Mucosa of rectum (tissue), 2 donors: ENCODE data around the gene RBBP8NL.

Experiments used
- H3K27ac ChIP-seq, 2 donors: one replicate each; pipeline ENCODE4 v1.7.0; 2013; ENCODE audit warnings: inconsistent platforms in 2 of 2, low read depth in 2 of 2, low read length in 2 of 2
- H3K27me3 ChIP-seq, 2 donors: one replicate each; pipeline ENCODE4 v1.7.0; 2013; ENCODE audit warnings: low read length in 2 of 2; ENCODE audit not compliant: control insufficient read depth in 2 of 2, insufficient read depth in 2 of 2
- H3K36me3 ChIP-seq, 2 donors: one replicate each; pipeline ENCODE4 v1.7.0; 2013; ENCODE audit warnings: low read length in 2 of 2; ENCODE audit not compliant: control insufficient read depth in 2 of 2, insufficient read depth in 2 of 2
- H3K4me1 ChIP-seq, 2 donors: one replicate each; pipeline ENCODE4 v1.7.0; 2013; ENCODE audit warnings: low read length in 2 of 2, mild to moderate bottlenecking in 1 of 2; ENCODE audit not compliant: control insufficient read depth in 2 of 2, insufficient read depth in 2 of 2
- H3K4me3 ChIP-seq, 2 donors: one replicate each; pipeline ENCODE4 v1.7.0; 2013; ENCODE audit warnings: low read length in 2 of 2
- H3K9ac ChIP-seq, 2 donors: one replicate each; pipeline ENCODE4 v1.7.0; 2013; ENCODE audit warnings: low read length in 2 of 2, low read depth in 1 of 2, mild to moderate bottlenecking in 1 of 2
- H3K9me3 ChIP-seq, 2 donors: one replicate each; pipeline ENCODE4 v1.7.0; 2013; ENCODE audit warnings: low read length in 2 of 2; ENCODE audit not compliant: control insufficient read depth in 2 of 2
- donor health status: healthy.
- donor health status: Normal muscosa, but diverticular disease.

The RBBP8NL gene

DNA sequence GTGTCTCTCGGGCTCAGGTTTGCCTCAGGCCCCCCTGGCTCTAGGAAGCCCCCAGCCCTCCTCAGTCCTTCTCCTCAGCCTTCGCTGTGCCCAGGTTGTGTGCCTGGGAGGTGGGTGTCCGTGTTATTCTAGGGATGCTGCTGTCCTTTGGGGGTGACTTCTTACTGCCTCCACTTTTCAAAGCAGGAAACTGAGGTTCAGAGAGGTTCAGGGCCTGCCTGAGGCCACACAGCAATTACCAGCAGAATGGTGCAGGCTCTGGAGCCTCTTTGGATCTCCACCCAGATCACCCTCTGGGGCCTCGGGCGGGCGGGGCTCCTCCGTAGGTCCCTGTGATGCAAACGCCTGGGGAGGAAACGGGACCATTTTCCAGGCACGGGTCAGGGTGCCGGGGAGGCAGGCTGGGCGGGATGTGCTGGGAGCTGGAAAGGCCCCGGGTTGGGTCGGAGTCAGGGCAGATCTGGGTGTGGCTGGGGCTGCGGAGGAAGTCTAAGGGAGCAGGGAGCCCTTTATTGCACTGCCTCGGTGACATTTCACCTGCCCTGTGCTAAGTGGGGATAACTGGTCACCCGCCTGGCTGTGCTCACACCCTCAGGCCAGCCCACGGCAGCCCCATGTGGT lies 25.2 kb upstream of the RBBP8NL start:
- Histone ChIP-seq H3K4me3 (no peak overlapping the region), H3K27ac (no peak overlapping the region), H3K9ac (no peak overlapping the region), H3K4me1 (no peaks in the 10 kb centered on the region), H3K36me3 (no peaks in the 10 kb centered on the region), H3K9me3 (no peaks in the 10 kb centered on the region), H3K27me3 (peaks cover 0 to 5% of the 10 kb centered on the region in 2 donors)

- H3K27ac ChIP-seq, result no peak overlapping the region
Observed at GRCh38 chr20:62451970-62452369, 24.6 kb upstream of the RBBP8NL start.

GRCh38 chr20:62451156-62451767 lies 23.9 kb upstream of the RBBP8NL start:
- Histone ChIP-seq H3K9ac (no peak overlapping the region), H3K9me3 (no peaks in the 10 kb centered on the region), H3K27ac (no peak overlapping the region), H3K4me3 (no peak overlapping the region), H3K27me3 (peaks cover 0 to 9% of the 10 kb centered on the region in 2 donors), H3K4me1 (no peaks in the 10 kb centered on the region), H3K36me3 (no peaks in the 10 kb centered on the region)

More at GRCh38 chr20:62451970-62452369, 24.6 kb upstream of the RBBP8NL start:
- peaks cover 0 to 5% of the 10 kb centered on the region in 2 donors for H3K27me3 ChIP-seq
- no peaks in the 10 kb centered on the region for H3K4me1 ChIP-seq
- no peaks in the 10 kb centered on the region for H3K36me3 ChIP-seq
- H3K9ac ChIP-seq, result no peak overlapping the region
- H3K9me3 ChIP-seq, result no peaks in the 10 kb centered on the region
- no peak overlapping the region for H3K4me3 ChIP-seq

GRCh38 chr20:62449951-62450691 lies 22.8 kb upstream of the RBBP8NL start:
- H3K36me3 ChIP-seq, result no peaks in the 10 kb centered on the region
- H3K27ac ChIP-seq, result no peak overlapping the region
- H3K4me1 ChIP-seq, result no peaks in the 10 kb centered on the region
- H3K27me3 ChIP-seq, result peaks cover 0 to 9% of the 10 kb centered on the region in 2 donors
- H3K9me3 ChIP-seq, result no peaks in the 10 kb centered on the region
- no peak overlapping the region for H3K9ac ChIP-seq
- no peak overlapping the region for H3K4me3 ChIP-seq

DNA sequence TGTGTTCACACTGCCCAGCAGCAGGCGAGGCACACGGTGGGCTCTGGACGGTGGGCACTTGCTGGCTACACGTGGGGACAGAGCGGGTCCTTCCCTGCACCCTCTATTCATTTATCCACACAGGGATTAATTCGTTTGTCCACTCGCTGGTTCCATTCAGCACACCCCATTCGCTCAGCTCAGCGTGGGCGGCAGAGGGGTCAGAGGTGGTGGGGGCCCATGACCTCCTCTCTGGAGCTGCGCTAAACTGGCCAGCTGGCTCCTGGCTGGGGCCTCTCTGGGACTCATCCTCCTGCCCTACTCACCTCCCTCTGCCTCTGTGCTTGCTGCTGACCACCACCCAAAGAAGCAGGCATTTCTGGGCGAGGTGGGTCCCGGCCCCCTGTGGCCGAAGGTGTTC lies 21.4 kb upstream of the RBBP8NL start:
- H3K4me1 ChIP-seq, result no peaks in the 10 kb centered on the region
- H3K27me3 ChIP-seq, result peaks cover 0 to 9% of the 10 kb centered on the region in 2 donors
- H3K4me3 ChIP-seq, result no peak overlapping the region
- no peaks in the 10 kb centered on the region for H3K36me3 ChIP-seq
- H3K27ac ChIP-seq, result no peak overlapping the region
- H3K9me3 ChIP-seq, result no peaks in the 10 kb centered on the region
- H3K9ac ChIP-seq, result no peak overlapping the region

GRCh38 chr20:62448038-62448437 lies 20.7 kb upstream of the RBBP8NL start:
- H3K4me3 ChIP-seq, result no peak overlapping the region
- peaks cover 0 to 9% of the 10 kb centered on the region in 2 donors for H3K27me3 ChIP-seq
- no peaks in the 10 kb centered on the region for H3K4me1 ChIP-seq
- no peaks in the 10 kb centered on the region for H3K9me3 ChIP-seq
- H3K27ac ChIP-seq, result no peak overlapping the region
- H3K9ac ChIP-seq, result no peak overlapping the region
- H3K36me3 ChIP-seq, result no peaks in the 10 kb centered on the region

DNA sequence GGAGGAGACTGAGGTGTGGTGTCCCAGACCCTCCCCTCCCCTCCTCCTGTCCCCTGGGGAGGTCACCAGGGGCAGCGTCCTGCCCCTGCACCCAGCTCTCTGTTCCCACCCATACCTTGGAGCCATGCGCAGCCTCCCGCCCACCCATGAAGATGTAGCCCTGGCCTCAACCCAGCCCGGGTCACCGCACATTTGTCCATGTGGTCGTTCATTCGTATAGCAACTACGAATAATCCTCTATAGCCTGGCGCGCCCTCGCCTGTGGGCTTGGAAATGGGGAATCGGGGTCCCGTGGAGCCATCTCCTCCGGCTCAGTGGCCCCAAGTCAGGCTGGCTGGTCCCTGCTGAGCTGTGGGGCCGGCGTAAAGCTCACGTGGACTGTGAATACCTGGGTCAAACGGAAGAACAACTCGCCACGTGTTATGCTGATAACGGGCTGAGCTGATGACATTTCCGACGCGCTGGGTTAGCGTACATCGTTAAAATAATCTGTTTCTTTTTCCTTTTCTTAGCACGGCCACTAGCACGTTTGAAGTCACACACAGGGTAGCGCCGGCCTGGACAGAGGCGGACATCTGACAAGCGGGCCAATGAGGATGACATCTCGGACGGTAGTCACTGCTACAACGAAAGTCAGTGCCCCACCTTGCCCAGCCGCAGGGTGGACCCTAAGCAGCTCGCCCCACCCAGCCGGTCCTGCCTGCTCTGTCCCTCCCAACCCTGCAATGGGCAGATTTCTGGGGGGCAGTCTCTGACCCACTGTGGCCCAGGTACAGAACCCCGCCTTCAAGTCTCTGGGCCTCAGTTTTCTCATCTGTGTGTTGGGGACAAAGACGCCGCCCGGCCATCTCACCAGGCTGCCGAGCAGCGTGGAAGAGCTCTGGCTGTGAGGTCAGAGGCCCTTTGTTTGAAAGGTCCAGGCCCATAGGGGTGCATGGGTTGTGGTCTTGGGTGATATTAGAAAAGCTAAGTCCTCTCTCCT lies 19.8 kb upstream of the RBBP8NL start:
- no peaks in the 10 kb centered on the region for H3K4me1 ChIP-seq
- H3K27me3 ChIP-seq, result peaks cover 0 to 6% of the 10 kb centered on the region in 2 donors
- H3K27ac ChIP-seq, result no peak overlapping the region
- no peaks in the 10 kb centered on the region for H3K9me3 ChIP-seq
- H3K4me3 ChIP-seq, result no peak overlapping the region
- H3K9ac ChIP-seq, result no peak overlapping the region
- H3K36me3 ChIP-seq, result no peaks in the 10 kb centered on the region

- Histone ChIP-seq H3K9ac (no peak overlapping the region), H3K27me3 (peaks cover 0 to 4% of the 10 kb centered on the region in 2 donors), H3K27ac (no peak overlapping the region), H3K9me3 (no peaks in the 10 kb centered on the region), H3K4me3 (no peak overlapping the region), H3K4me1 (no peaks in the 10 kb centered on the region), H3K36me3 (no peaks in the 10 kb centered on the region)
Observed at GRCh38 chr20:62446481-62446880, 19.1 kb upstream of the RBBP8NL start.

DNA sequence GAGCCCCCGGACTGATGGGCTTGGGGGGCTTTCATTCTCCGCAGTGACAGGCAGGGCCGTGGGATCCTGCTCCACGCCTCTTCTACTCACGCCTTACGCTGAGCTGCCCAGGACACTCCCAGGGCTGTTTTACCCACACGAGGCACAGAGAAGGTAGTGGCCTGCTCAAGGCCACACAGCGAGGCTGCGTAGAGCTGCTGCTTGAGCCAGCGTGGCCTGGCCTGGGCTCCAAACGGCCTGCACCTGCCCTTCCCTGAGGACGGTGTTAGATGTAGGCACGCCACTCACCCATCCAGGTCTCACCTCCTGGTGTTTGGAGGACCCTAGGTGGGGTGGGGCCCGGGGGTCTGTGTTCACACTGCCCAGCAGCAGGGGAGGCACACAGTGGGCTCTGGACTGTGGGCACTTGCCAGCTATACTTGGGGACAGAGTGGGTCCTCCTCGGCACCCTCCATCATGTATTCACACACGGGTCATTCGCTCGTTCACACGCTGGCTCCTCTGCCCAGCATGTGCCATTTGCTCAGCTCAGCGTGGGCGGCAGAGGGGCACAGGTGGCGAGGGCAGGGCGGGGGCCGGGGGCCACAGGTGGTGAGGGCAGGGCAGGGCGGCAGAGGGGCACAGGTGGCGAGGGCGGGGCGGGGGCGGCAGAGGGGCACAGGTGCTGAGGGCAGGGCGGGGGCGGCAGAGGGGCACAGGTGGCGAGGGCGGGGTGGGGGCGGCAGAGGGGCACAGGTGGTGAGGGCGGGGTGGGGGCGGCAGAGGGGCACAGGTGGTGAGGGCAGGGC lies 18.4 kb upstream of the RBBP8NL start:
- Histone ChIP-seq H3K27ac (no peak overlapping the region), H3K9me3 (no peaks in the 10 kb centered on the region), H3K36me3 (no peaks in the 10 kb centered on the region), H3K4me3 (no peak overlapping the region), H3K9ac (no peak overlapping the region), H3K4me1 (no peaks in the 10 kb centered on the region), H3K27me3 (peaks cover 0 to 4% of the 10 kb centered on the region in 2 donors)
